Measurements from ENCODE around the gene COMT. TPM values are rescaled to one million over a fixed set of nuclear protein-coding genes. Genes with fewer than 3 reads are reported as not detected.
A peak's percentile ranks its signal among the peaks of the same experiment; 100 is the strongest.

Gene COMT
- total RNA-seq, 1 donor from 2014 or later, result 1.3 TPM

DNA sequence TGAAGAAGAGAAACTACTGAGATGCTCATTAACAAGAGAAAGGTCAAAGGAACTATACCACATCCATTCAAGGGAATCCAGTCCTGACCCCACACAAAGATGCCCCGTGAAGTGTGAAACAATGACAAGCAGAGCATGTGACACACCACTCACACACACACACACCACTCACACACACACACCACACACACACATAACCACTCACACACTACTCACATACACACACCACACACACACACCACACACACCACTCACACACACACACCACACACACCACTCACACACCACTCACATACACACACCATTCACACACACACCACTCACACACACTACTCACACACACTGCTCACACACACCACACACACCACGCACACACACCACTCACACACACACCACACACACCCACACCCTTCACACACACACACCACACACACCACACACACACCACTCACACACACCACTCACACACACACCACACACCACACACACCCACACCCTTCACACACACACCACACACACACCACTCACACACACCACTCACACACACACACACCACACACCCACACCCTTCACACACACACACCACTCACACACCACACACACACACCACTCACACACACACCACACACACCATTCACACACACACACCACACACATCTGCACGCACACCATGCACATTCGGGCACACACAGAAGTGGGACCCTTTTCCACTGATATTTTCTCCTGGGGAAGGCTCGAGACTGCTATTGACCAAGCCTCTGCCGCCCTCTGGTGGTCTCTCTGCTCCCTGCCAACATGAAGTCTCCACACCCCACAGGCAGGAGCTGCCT is 32.0 kb upstream of the COMT start:
- H3K4me1 Mint-ChIP-seq, result peaks cover 16% of the 10 kb centered on the region
- Histone ChIP-seq H3K36me3 (no peaks in the 10 kb centered on the region), H3K4me3 (no peak overlapping the region), H3K4me2 (no peak overlapping the region), H3K9me3 (ENCODE audit: low read depth) (no peaks in the 10 kb centered on the region), H2AFZ (replicated peaks) (no peak overlapping the region), H3K4me1 (no peaks in the 10 kb centered on the region), H3K79me2 (ENCODE audit: low read depth) (no peaks in the 10 kb centered on the region), H4K20me1 (ENCODE audit: low read depth) (no peaks in the 10 kb centered on the region), H3K9ac (no peak overlapping the region), H3F3A (ENCODE audit: low read depth) (no peaks in the 10 kb centered on the region), H3K27me3 (no peaks in the 10 kb centered on the region), H3K27ac (no peak overlapping the region)
- H3K4me3 Mint-ChIP-seq, result peak overlapping the region; percentile 15
- DNase-seq (ENCODE audit: low spot score), result peak; percentile 89
- peaks cover 11% of the 10 kb centered on the region for H3K27me3 Mint-ChIP-seq (ENCODE audit: insufficient read depth, low read depth)
- TF ChIP-seq, protein P1, sequence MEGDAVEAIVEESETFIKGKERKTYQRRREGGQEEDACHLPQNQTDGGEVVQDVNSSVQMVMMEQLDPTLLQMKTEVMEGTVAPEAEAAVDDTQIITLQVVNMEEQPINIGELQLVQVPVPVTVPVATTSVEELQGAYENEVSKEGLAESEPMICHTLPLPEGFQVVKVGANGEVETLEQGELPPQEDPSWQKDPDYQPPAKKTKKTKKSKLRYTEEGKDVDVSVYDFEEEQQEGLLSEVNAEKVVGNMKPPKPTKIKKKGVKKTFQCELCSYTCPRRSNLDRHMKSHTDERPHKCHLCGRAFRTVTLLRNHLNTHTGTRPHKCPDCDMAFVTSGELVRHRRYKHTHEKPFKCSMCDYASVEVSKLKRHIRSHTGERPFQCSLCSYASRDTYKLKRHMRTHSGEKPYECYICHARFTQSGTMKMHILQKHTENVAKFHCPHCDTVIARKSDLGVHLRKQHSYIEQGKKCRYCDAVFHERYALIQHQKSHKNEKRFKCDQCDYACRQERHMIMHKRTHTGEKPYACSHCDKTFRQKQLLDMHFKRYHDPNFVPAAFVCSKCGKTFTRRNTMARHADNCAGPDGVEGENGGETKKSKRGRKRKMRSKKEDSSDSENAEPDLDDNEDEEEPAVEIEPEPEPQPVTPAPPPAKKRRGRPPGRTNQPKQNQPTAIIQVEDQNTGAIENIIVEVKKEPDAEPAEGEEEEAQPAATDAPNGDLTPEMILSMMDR (IDR thresholded peaks at IDR 0.05), result peak; percentile 93
- TF ChIP-seq EZH2 (IDR thresholded peaks at IDR 0.05), result no peak
- no peaks in the 10 kb centered on the region for H3K36me3 Mint-ChIP-seq
- peak overlapping the region; percentile 14 for H3K27ac Mint-ChIP-seq
- H3K9me3 Mint-ChIP-seq, result no peaks in the 10 kb centered on the region

DNA sequence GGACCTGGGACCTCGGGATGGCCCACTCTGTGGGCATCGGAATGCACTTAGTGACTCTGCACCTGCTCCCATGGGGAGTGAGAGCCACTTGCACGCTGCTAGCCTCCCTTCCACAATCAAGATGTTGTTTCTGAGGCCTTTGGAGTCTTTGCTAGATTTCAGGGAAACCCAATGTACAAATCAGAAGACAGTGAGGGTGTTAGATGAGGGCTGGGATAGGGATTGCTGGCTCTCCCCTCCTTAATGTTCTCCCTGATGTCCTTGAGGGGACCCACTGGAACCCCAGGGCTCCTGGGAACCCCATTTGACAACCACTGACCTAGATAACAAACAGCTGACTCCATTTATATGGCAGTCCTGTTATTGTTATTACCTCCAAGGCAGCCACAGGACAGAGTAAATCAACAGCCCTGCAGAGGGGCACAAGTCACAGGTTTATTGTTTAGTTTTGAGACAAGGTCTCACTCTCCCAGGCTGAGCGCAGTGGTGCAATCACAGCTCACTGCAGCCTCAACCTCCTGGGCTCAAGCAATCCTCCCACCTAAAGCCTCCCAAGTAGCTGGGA is 31.3 kb upstream of the COMT start:
- H3K4me2 ChIP-seq, result no peak overlapping the region
- Mint-ChIP-seq H3K4me1 (peaks cover 12% of the 10 kb centered on the region), H3K9me3 (no peaks in the 10 kb centered on the region), H3K27me3 (ENCODE audit: insufficient read depth, low read depth) (peaks cover 11% of the 10 kb centered on the region), H3K36me3 (no peaks in the 10 kb centered on the region), H3K27ac (no peak overlapping the region), H3K4me3 (no peak overlapping the region)
- no peaks in the 10 kb centered on the region for H4K20me1 ChIP-seq (ENCODE audit: low read depth)
- H3K27me3 ChIP-seq, result no peaks in the 10 kb centered on the region
- no peaks in the 10 kb centered on the region for H3F3A ChIP-seq (ENCODE audit: low read depth)
- H2AFZ ChIP-seq (replicated peaks), result no peak overlapping the region
- TF ChIP-seq, protein P1 (IDR thresholded peaks at IDR 0.05), result no peak
- TF ChIP-seq EZH2phosphoT487 (IDR thresholded peaks at IDR 0.05) (no peak), EZH2 (IDR thresholded peaks at IDR 0.05) (no peak)
- no peak for DNase-seq (ENCODE audit: low spot score)
- H3K27ac ChIP-seq, result no peak overlapping the region
- H3K9ac ChIP-seq, result no peak overlapping the region
- no peaks in the 10 kb centered on the region for H3K79me2 ChIP-seq (ENCODE audit: low read depth)
- H3K4me3 ChIP-seq, result no peak overlapping the region
- no peaks in the 10 kb centered on the region for H3K36me3 ChIP-seq
- no peaks in the 10 kb centered on the region for H3K4me1 ChIP-seq
- H3K9me3 ChIP-seq (ENCODE audit: low read depth), result no peaks in the 10 kb centered on the region

DNA sequence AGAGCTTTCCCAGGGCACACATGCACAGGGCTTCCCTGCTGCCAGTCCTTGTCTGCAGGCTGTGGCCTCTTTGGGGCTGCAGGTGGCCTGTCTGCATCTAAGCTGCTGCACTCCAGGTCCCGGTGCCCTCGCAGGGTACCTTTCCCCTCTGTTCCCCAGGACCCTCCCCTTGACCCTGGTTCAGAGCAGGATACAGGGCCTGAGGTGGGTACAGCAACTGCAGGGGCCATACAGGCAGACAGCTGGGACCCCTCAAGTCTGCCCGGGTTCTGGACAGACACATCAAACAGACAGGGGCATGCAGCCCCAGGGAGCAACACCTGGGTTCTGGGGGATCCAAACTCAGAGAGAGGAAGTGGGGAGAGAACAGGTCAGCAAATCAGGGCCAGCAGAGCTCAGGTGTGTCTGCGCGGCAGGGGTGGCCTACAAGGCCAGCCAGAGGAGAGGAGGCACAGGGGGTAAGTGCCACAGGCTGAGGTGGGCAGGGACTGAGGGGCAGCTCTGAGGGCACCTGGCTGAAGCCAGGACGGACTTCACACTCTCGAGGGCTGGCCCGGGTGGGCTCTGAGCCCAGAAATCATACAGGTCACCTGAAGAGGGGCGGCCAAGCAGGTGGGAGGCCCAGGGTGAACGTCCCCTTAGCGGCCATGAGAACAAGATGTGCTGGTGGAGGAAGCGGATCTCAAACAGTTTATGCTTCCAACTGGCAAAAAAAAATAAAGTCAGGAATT is 29.9 kb upstream of the COMT start:
- no peaks in the 10 kb centered on the region for H4K20me1 ChIP-seq (ENCODE audit: low read depth)
- H3K27me3 ChIP-seq, result no peaks in the 10 kb centered on the region
- no peaks in the 10 kb centered on the region for H3F3A ChIP-seq (ENCODE audit: low read depth)
- H3K9ac ChIP-seq, result no peak overlapping the region
- no peak for TF ChIP-seq EZH2phosphoT487 (IDR thresholded peaks at IDR 0.05)
- no peak for TF ChIP-seq EZH2 (IDR thresholded peaks at IDR 0.05)
- TF ChIP-seq, protein P1 (IDR thresholded peaks at IDR 0.05), result no peak
- H3K4me3 ChIP-seq, result no peak overlapping the region
- Mint-ChIP-seq H3K9me3 (no peaks in the 10 kb centered on the region), H3K4me3 (no peak overlapping the region), H3K36me3 (no peaks in the 10 kb centered on the region), H3K27me3 (ENCODE audit: insufficient read depth, low read depth) (peaks cover 13% of the 10 kb centered on the region), H3K27ac (peak overlapping the region; percentile 60), H3K4me1 (peaks cover 12% of the 10 kb centered on the region)
- no peak for DNase-seq (ENCODE audit: low spot score)
- no peak overlapping the region for H3K27ac ChIP-seq
- no peak overlapping the region for H2AFZ ChIP-seq (replicated peaks)
- H3K4me2 ChIP-seq, result no peak overlapping the region
- H3K79me2 ChIP-seq (ENCODE audit: low read depth), result no peaks in the 10 kb centered on the region
- no peaks in the 10 kb centered on the region for H3K9me3 ChIP-seq (ENCODE audit: low read depth)
- H3K36me3 ChIP-seq, result no peaks in the 10 kb centered on the region
- no peaks in the 10 kb centered on the region for H3K4me1 ChIP-seq
